Measurements from ENCODE around the gene VENTX.

Gene VENTX

GRCh38 chr10:133201948-133202725, 35.5 kb upstream of the VENTX start:
- DNase-seq (ENCODE audit: low read depth in 2 of 2): no peak

- DNase-seq (ENCODE audit: low read depth in 2 of 2): no peak
These were observed 34.6 kb upstream of the VENTX start for GRCh38 chr10:133202778-133203651.

GRCh38 chr10:133203652-133204195, 33.9 kb upstream of the VENTX start:
- DNase-seq (ENCODE audit: low read depth in 2 of 2): no peak

DNA sequence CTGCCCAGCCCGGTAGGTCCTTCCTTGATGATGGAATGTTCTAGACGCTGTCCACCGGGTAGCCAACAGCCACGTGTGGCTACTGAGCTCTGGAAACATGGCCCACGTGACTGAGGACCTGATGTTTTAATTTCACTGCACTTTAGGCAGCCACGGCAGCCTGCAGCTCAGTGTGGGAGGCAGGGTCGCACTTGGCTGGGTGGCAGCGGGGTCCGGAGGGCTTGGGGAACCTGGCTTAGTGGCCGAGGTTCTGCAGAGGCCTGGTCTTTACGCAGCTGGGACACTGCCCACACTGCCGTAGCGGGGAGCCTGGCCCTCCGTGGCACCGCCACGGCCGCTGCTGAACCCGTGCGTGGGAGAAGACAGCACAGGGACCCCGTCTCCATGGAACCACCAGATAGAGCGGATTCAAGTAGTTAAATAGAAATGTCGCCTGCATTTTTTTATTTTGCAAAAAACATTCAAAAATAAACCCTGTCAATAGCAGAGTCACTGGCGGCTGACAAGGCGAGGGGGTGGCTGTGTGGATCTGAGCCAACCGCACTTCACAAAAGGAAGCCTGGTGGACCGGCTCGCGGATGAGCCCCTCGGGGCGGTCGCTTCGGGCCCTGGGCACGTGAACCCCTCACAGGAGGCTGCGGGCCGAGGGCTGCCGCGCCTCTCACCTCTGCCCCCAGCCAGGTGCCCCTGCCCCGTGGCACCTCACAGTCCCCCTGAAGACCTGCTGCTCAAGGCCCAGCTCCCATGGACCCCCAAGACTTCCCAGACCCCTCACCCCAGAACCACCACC, 33.2 kb upstream of the VENTX start:
- no peak for DNase-seq (ENCODE audit: low read depth in 2 of 2)

GRCh38 chr10:133205146-133205545, 32.5 kb upstream of the VENTX start:
- no peak for DNase-seq (ENCODE audit: low read depth in 2 of 2)

DNA sequence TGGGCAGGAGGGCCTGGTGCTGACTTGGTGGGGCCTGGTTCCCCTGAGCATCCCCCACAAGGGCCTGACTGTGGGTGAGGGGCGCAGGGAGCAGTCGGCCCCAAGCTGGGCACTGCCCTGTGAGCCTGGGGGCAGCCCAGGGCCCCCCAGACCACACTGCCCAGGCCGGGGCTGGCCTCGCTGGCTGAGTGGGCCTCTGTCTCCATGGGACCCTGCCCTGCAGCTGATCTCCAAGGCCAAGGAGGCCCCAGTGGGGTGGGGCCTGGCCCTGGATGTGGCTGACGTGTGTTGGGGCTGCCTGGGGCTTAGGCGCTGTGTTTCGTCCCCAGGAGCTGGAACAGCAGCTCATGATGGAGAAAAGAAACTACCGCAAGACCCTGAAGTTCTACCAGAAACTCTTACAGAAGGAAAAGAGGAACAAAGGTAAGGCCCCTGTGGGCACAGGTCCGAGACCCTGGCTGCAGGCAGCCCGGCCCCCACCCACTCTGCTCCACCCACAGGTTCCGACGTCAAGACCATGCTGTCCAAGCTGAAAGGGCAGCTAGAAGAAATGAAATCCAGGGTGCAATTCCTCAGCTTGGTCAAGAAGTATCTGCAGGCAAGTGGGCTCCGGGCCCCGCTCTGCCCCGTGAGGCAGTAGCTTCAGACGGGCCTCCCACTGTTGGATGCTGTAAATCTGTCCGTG, 31.2 kb upstream of the VENTX start:
- no peak for DNase-seq (ENCODE audit: low read depth in 2 of 2)

DNA sequence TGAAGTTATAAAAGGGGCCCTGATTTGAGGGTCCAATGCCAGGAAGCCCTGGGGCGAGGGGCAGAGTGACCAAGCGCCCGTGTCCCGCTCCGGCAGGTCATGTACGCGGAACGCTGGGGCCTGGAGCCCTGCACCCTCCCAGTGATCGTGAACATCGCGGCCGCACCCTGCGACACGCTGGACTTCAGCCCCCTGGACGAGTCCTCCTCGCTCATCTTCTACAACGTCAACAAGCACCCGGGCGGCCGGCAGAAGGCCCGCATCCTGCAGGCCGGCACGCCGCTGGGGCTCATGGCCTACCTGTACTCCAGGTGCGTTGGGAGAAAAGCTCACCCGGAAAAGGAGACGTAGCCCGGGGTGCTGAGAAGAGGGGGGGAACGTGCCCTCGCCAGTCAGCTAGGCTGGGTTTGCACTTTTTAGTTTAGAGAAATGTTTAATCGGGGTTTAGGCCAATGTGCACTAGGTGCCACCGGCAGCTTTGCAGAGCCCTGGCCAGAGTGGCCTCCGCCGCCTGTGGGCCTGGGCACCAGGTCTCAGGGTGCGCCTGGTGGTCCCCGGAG, 30.5 kb upstream of the VENTX start:
- no peak for DNase-seq (ENCODE audit: low read depth in 2 of 2)

GRCh38 chr10:133207627-133208026, 30.0 kb upstream of the VENTX start:
- DNase-seq (ENCODE audit: low read depth in 2 of 2): no peak

GRCh38 chr10:133208466-133208865, 29.2 kb upstream of the VENTX start:
- DNase-seq (ENCODE audit: low read depth in 2 of 2): no peak

GRCh38 chr10:133209117-133209516, 28.5 kb upstream of the VENTX start:
- no peak for DNase-seq (ENCODE audit: low read depth in 2 of 2)

- DNase-seq (ENCODE audit: low read depth in 2 of 2): no peak
These were observed 28.0 kb upstream of the VENTX start for GRCh38 chr10:133209641-133210040.

- no peak for DNase-seq (ENCODE audit: low read depth in 2 of 2)
These were observed 27.1 kb upstream of the VENTX start for GRCh38 chr10:133210398-133211140.

DNA sequence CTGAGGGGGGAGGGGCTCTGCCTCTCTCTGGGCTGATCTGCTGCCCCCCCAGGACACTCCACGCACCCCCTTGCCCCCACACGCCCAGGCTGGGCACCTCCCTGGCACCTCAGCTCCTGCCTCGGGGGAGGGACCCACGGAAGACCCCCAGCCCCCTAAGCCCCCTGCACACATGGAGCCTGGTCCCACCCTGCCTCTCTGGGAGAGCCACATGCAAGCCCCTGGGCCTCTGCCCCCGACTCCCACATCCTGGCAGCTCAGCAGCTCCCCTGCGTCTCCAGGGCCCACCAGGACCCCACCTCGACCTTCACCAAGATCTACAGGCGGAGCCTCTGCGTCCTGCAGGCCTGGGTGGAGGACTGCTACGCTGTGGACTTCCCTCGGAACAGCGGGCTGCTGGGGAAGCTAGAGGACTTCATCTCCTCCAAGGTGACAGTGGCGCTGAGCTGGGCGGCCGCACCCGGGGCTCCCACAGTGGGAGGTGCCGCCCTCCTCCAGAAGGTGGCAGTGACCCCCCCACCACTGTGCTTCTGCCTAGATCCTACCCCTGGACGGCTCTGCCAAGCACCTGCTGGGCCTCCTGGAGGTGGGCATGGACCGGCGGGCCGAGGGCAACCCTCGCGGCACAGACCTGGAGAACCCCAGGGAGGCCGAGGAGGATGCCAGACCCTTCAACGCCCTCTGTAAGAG, 26.4 kb upstream of the VENTX start:
- DNase-seq (ENCODE audit: low read depth in 2 of 2): no peak

DNA sequence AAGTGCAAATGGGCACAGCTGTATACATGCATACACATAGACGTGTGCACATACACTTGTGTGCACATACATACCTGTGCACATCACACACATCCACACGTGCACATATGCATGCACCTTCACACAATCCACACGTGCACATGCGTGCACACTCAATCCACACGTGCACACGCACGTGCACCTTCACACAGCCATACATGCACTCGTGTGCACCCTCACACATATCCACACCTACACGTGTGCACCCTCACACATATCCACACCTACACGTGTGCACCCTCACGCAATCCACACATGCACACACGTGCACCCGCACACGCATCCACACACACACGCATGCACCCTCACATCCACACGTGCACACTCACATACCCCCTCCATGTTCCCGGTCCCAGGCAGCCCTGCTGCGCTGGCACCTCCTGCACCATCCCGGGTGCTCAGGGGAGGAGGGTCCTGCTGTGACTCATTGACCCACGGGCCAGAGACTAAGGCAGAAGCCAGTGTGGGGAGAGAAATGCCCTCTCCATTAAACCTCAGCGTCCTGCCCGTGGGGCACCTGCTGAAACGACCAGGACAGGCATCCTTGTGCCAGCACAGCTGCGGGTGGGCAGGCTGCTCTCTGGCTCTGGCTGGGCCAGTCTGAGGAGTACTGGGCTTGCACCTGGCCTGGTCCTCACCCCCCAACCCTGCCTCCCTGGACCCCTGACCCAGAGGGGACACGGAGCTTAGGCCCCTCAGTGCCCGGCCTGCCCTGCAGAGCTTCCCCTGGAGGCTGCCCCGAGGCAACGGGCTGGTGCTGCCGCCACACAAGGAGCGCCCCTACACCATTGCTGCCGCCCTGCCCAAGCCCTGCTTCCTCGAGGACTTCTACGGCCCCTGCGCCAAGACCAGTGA, 25.4 kb upstream of the VENTX start:
- no peak for DNase-seq (ENCODE audit: low read depth in 2 of 2)

GRCh38 chr10:133212853-133213494, 24.7 kb upstream of the VENTX start:
- DNase-seq (ENCODE audit: low read depth in 2 of 2): no peak

- no peak for DNase-seq (ENCODE audit: low read depth in 2 of 2)
These were observed 23.8 kb upstream of the VENTX start for GRCh38 chr10:133213641-133214467.
